ENCODE data around the gene TRPM4. TPM values are rescaled to one million over a fixed set of nuclear protein-coding genes. Genes with fewer than 3 reads are reported as not detected.

Gene TRPM4
- total RNA-seq, 1 donor from 2014 or later: 44.1 TPM

Other genes starting within 250 kb of the TRPM4 start
- gene DHDH, start 224.1 kb upstream of the TRPM4 start, total RNA-seq: not detected
- 25.6 TPM for gene BAX, start 202.9 kb upstream of the TRPM4 start, total RNA-seq
- gene FTL, start 192.5 kb upstream of the TRPM4 start, total RNA-seq: 827 TPM
- gene GYS1, start 164.5 kb upstream of the TRPM4 start, total RNA-seq: 175 TPM
- 39.2 TPM for gene RUVBL2, start 163.9 kb upstream of the TRPM4 start, total RNA-seq
- gene LHB, start 140.7 kb upstream of the TRPM4 start, total RNA-seq: not detected
- gene CGB3, start 133.5 kb upstream of the TRPM4 start, total RNA-seq: not detected
- not detected for gene CGB2, start 125.9 kb upstream of the TRPM4 start, total RNA-seq
- not detected for gene CGB1, start 120.9 kb upstream of the TRPM4 start, total RNA-seq
- gene CGB5, start 113.9 kb upstream of the TRPM4 start, total RNA-seq: not detected
- gene CGB8, start 108.7 kb upstream of the TRPM4 start, total RNA-seq: not detected
- gene CGB7, start 100.0 kb upstream of the TRPM4 start, total RNA-seq: not detected
- not detected for gene NTF4, start 93.0 kb upstream of the TRPM4 start, total RNA-seq
- gene KCNA7, start 85.1 kb upstream of the TRPM4 start, total RNA-seq: 0.27 TPM
- gene SNRNP70, start 72.3 kb upstream of the TRPM4 start, total RNA-seq: 137 TPM
- gene LIN7B, start 43.4 kb upstream of the TRPM4 start, total RNA-seq: 24.7 TPM
- 1.0 TPM for gene C19orf73, start 38.6 kb upstream of the TRPM4 start, total RNA-seq
- 10.1 TPM for gene PPFIA3, start 38.2 kb upstream of the TRPM4 start, total RNA-seq
- 907 TPM for gene HRC, start 2.4 kb upstream of the TRPM4 start, total RNA-seq
- gene SLC6A16, start 167.4 kb downstream of the TRPM4 start, total RNA-seq: 0.67 TPM
- 4.8 TPM for gene CD37, start 177.6 kb downstream of the TRPM4 start, total RNA-seq
- gene TEAD2, start 204.6 kb downstream of the TRPM4 start, total RNA-seq: 39.9 TPM
- gene DKKL1, start 206.1 kb downstream of the TRPM4 start, total RNA-seq: not detected
- not detected for gene KASH5, start 230.5 kb downstream of the TRPM4 start, total RNA-seq